Fibroblast of pulmonary artery (primary cell): Measurements from ENCODE around the gene ZNF780B.

ENCODE experiments used
- DNase-seq: peaks from one replicate; pipeline ENCODE4 v3.0.0-alpha.2; 2010; ENCODE audit warnings: low read depth
- H3K4me3 ChIP-seq: replicated peaks from 2 replicates; pipeline ENCODE4 v1.5.1; 2011; ENCODE audit warnings: low read depth, mild to moderate bottlenecking, control low read depth, low read length, moderate library complexity
- CTCF ChIP-seq: IDR thresholded peaks from 2 replicates; pipeline ENCODE4 v1.5.1; 2011; ENCODE audit warnings: mild to moderate bottlenecking, control low read depth, low read length, inconsistent platforms; ENCODE audit errors: missing control alignments

Gene ZNF780B

GRCh38 chr19:40055832-40056504 lies at the start of gene ZNF780B:
TSS of gene ZNF780B (minus strand) at chr19:40056231. CDS start at chr19:40050332, 5,899 bp downstream.
- peak within 1 kb of the TSS; percentile 87 for H3K4me3 ChIP-seq
- DNase-seq, result peak; percentile 59

DNA sequence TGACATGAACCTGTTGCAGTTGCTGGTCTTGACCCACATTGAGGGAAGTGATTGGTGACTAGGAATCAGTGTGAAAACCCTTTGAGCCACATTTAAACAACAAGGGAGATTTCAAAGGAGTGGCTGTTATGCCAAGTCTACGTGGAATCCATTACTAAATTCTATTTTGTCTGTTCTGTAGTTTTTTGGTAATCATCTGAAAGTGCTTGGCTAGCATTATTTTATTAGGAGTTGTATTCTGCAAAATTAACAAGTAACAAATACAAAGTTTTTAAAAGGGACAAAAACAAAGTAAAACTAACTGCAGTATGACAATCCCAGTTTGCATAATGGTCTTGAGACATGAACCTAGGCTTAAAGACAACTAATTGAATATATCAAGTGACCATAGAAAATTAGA lies 48.7 kb upstream of the ZNF780B start:
- no peak for DNase-seq
- no peak for TF ChIP-seq CTCF
- H3K4me3 ChIP-seq, result no peak overlapping the region

More at GRCh38 chr19:40055832-40056504, at the start of gene ZNF780B:
- TF ChIP-seq CTCF, result no peak

DNA sequence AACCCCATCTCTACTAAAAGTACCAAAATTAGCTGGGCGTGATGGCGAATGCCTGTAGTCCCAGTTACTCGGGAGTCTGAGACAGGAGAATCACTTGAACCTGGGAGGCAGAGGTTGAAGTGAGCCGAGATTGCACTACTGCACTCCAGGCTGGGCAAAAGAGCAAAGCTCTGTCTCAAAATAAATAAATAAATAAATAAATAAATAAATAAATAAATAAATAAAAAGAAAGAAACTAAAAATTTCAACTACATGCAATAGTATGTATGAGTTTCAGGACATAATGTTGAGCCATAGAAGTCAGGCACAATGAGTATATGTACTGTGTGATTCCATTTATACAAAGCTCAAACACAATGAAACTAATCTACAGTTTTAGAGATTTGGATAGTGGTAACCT lies 47.6 kb upstream of the ZNF780B start:
- no peak for DNase-seq
- no peak for TF ChIP-seq CTCF
- H3K4me3 ChIP-seq, result no peak overlapping the region

DNA sequence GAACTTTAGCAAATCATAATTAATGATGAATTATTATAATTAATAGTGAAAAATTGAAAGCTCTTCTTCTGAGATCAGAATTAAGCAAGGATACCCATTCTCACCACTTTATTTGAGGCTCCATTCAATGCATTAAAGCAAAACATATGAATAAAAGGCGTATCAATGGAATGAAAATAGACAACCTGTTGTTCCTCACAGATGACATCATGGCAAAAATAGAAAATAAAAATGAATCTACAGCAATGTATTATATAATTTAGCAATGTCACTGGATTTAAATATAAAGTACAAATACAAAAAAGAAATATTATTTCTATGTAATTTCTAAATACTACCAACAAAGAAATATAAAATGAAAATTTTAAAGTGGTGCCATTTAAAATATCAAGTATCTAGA lies 45.8 kb upstream of the ZNF780B start:
- TF ChIP-seq CTCF, result no peak
- DNase-seq, result no peak

GRCh38 chr19:40093416-40093815 lies 37.4 kb upstream of the ZNF780B start:
- no peak for DNase-seq
- no peak for TF ChIP-seq CTCF
- H3K4me3 ChIP-seq, result no peak overlapping the region

More for the DNA sequence above, 45.8 kb upstream of the ZNF780B start:
- H3K4me3 ChIP-seq, result no peak overlapping the region

GRCh38 chr19:40091205-40092129 lies 35.4 kb upstream of the ZNF780B start:
- peak overlapping the region; percentile 89 for H3K4me3 ChIP-seq
- no peak for DNase-seq
- TF ChIP-seq CTCF, result no peak
